ENCODE data around the gene APOBEC3C.

APOBEC3C gene

DNA sequence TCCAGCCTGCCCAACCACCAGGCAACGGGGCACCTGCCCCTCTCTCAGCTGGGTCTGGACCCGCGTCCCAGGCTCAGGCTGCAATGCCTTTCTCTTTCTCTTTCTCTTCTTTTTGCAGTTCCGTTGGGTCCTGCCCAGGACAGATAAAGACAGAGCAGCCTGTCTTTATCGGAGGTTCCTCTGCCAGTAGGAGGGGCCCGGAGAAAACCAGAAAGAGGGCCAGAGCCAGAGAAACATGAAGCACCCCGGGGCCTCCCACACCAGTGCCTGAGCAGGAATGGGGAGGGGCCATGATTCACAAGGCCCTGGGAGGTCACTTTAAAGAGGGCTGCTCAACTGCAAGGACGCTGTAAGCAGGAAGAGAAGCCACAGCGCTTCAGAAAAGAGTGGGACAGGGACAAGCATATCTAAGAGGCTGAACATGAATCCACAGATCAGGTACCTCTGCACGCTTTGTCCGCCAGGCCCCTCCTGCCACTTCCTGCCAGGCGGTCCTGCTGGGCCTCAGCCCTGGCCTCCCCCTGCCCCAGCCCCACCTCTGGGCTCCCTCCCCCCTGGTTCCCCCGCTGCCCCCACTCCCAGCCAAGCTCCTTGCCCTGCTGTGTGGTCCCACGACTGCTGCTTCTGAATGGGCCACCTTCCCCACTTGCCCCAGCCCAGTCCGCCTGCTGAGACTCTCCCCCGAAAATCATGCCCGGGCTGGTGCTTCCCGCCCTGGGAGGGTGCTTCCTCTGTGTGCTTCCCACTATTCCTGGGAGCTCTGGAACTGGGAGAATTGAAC, at the start of gene APOBEC3C:
Gene APOBEC3C, plus strand, starts transcription at position 316 of the 781 bp plus-strand sequence. Its CDS starts 106 bp downstream, at position 422.
- no peaks in the 10 kb centered on the region for H3K27me3 ChIP-seq (ENCODE audit: control insufficient read depth, low read length)
- no peaks in the 10 kb centered on the region for H3K79me2 ChIP-seq (ENCODE audit: control insufficient read depth, low read length)
- no peaks in the 10 kb centered on the region for H3K9me2 ChIP-seq (replicated peaks; ENCODE audit: control insufficient read depth, low read length)
- peak within 1 kb of the TSS; percentile 27 for H3K27ac ChIP-seq (ENCODE audit: low read depth, low read length)
- no peaks in the 10 kb centered on the region for H4K20me1 ChIP-seq (ENCODE audit: control insufficient read depth, insufficient read depth, low read depth, low read length)
- no peaks in the 10 kb centered on the region for H3K36me3 ChIP-seq (ENCODE audit: control insufficient read depth, low read length)
- TF ChIP-seq, protein P1, sequence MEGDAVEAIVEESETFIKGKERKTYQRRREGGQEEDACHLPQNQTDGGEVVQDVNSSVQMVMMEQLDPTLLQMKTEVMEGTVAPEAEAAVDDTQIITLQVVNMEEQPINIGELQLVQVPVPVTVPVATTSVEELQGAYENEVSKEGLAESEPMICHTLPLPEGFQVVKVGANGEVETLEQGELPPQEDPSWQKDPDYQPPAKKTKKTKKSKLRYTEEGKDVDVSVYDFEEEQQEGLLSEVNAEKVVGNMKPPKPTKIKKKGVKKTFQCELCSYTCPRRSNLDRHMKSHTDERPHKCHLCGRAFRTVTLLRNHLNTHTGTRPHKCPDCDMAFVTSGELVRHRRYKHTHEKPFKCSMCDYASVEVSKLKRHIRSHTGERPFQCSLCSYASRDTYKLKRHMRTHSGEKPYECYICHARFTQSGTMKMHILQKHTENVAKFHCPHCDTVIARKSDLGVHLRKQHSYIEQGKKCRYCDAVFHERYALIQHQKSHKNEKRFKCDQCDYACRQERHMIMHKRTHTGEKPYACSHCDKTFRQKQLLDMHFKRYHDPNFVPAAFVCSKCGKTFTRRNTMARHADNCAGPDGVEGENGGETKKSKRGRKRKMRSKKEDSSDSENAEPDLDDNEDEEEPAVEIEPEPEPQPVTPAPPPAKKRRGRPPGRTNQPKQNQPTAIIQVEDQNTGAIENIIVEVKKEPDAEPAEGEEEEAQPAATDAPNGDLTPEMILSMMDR (IDR thresholded peaks at IDR 0.05; ENCODE audit: low read depth, low read length, poor library complexity, severe bottlenecking): no peak
- TF ChIP-seq EZH2phosphoT487 (IDR thresholded peaks at IDR 0.05; ENCODE audit: borderline replicate concordance, low read length): no peak
- peak within 1 kb of the TSS; percentile 77 for H3K4me2 ChIP-seq (ENCODE audit: low read length)
- peaks cover 5% of the 10 kb centered on the region; the same call in 1 of the 2 replicates for H3F3A ChIP-seq (ENCODE audit: control insufficient read depth, insufficient read depth)
- peaks cover 16% of the 10 kb centered on the region for H3K4me1 ChIP-seq (ENCODE audit: control insufficient read depth, low read length)
- H3K9me3 ChIP-seq (ENCODE audit: control insufficient read depth, insufficient read depth, low read length): no peaks in the 10 kb centered on the region
- H3K4me3 ChIP-seq (ENCODE audit: low read length): peak within 1 kb of the TSS; percentile 70

DNA sequence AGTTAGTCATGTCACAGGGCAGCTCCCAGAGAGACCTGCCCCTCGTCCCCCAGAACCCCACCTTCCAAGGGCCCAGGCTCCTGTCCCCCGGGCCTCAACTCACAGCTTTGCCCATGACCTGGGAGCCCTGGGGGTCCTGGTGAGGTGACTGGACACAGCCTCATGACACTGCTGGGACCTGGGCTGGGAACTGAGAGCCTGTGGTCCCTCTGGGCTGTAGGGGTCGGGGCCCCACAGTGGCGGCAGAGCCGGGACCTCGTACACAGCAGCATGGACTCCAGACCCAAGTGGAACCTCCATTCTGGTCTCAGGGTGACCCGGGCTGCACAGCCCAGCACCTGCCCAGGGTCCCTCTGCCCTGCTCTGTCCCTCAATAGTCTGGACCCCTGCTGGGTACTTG, 49.8 kb upstream of the APOBEC3C start:
- Histone ChIP-seq H3K36me3 (ENCODE audit: control insufficient read depth, low read length) (no peaks in the 10 kb centered on the region), H3K79me2 (ENCODE audit: control insufficient read depth, low read length) (no peaks in the 10 kb centered on the region), H3K4me3 (ENCODE audit: low read length) (no peak overlapping the region), H3F3A (ENCODE audit: control insufficient read depth, insufficient read depth) (no peaks in the 10 kb centered on the region), H3K4me1 (ENCODE audit: control insufficient read depth, low read length) (no peaks in the 10 kb centered on the region), H4K20me1 (ENCODE audit: control insufficient read depth, insufficient read depth, low read depth, low read length) (no peaks in the 10 kb centered on the region), H3K27ac (ENCODE audit: low read depth, low read length) (no peak overlapping the region), H3K9me3 (ENCODE audit: control insufficient read depth, insufficient read depth, low read length) (no peaks in the 10 kb centered on the region), H3K4me2 (ENCODE audit: low read length) (no peak overlapping the region), H3K27me3 (ENCODE audit: control insufficient read depth, low read length) (peaks cover 29% of the 10 kb centered on the region), H3K9me2 (replicated peaks; ENCODE audit: control insufficient read depth, low read length) (no peaks in the 10 kb centered on the region)
- TF ChIP-seq EZH2phosphoT487 (IDR thresholded peaks at IDR 0.05; ENCODE audit: borderline replicate concordance, low read length): no peak
- TF ChIP-seq, protein P1 (IDR thresholded peaks at IDR 0.05; ENCODE audit: low read depth, low read length, poor library complexity, severe bottlenecking): no peak

DNA sequence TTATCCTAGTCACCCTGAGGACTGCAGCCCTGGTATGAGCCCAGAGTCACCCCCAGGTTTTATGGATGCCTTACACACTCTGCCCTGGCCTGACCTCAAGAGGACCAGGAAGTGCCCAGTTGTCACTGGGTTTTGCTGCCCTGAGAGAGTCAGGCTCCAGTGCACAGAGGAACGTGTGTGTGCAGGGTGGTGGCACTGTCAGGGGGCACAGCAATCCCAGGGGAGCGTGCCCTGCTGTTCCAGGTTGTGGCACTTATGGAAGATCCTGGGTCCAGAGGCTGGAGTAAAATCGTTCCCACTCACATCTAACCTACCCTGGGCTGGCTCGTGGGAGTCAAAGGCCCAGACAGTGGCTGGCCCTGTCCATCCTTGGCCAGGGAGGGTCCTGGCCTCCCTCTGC, 49.1 kb upstream of the APOBEC3C start:
- H3K79me2 ChIP-seq (ENCODE audit: control insufficient read depth, low read length): no peaks in the 10 kb centered on the region
- H4K20me1 ChIP-seq (ENCODE audit: control insufficient read depth, insufficient read depth, low read depth, low read length): no peaks in the 10 kb centered on the region
- H3K4me1 ChIP-seq (ENCODE audit: control insufficient read depth, low read length): no peaks in the 10 kb centered on the region
- H3K9me3 ChIP-seq (ENCODE audit: control insufficient read depth, insufficient read depth, low read length): no peaks in the 10 kb centered on the region
- no peaks in the 10 kb centered on the region for H3K36me3 ChIP-seq (ENCODE audit: control insufficient read depth, low read length)
- no peaks in the 10 kb centered on the region for H3F3A ChIP-seq (ENCODE audit: control insufficient read depth, insufficient read depth)
- H3K27me3 ChIP-seq (ENCODE audit: control insufficient read depth, low read length): peaks cover 32% of the 10 kb centered on the region
- no peak overlapping the region for H3K4me3 ChIP-seq (ENCODE audit: low read length)
- TF ChIP-seq, protein P1 (IDR thresholded peaks at IDR 0.05; ENCODE audit: low read depth, low read length, poor library complexity, severe bottlenecking): no peak
- TF ChIP-seq EZH2phosphoT487 (IDR thresholded peaks at IDR 0.05; ENCODE audit: borderline replicate concordance, low read length): no peak
- no peak overlapping the region for H3K4me2 ChIP-seq (ENCODE audit: low read length)
- H3K9me2 ChIP-seq (replicated peaks; ENCODE audit: control insufficient read depth, low read length): no peaks in the 10 kb centered on the region
- no peak overlapping the region for H3K27ac ChIP-seq (ENCODE audit: low read depth, low read length)

Data from DOHH2 (cell line).